ENCODE results near the gene WSCD2. TPM values are rescaled to one million over a fixed set of nuclear protein-coding genes. Genes with fewer than 3 reads are reported as not detected.

WSCD2 gene
- total RNA-seq, 2 donors from 2014 or later, result not detected

- Mint-ChIP-seq H3K9me3 (no peaks in the 10 kb centered on the region), H3K27ac (no peak overlapping the region), H3K36me3 (no peaks in the 10 kb centered on the region)
- no peak for DNase-seq (ENCODE audit: low spot score in 2 of 2)
- ATAC-seq, result no peak
These were observed 118.0 kb downstream of the WSCD2 start for GRCh38 chr12:108247130-108247529.

- H3K9me3 Mint-ChIP-seq, result no peaks in the 10 kb centered on the region
- H3K27ac Mint-ChIP-seq, result no peak overlapping the region
- no peak for ATAC-seq
- no peaks in the 10 kb centered on the region for H3K36me3 Mint-ChIP-seq
- DNase-seq (ENCODE audit: low spot score in 2 of 2), result no peak
These were observed 118.9 kb downstream of the WSCD2 start for GRCh38 chr12:108248011-108248410.

DNA sequence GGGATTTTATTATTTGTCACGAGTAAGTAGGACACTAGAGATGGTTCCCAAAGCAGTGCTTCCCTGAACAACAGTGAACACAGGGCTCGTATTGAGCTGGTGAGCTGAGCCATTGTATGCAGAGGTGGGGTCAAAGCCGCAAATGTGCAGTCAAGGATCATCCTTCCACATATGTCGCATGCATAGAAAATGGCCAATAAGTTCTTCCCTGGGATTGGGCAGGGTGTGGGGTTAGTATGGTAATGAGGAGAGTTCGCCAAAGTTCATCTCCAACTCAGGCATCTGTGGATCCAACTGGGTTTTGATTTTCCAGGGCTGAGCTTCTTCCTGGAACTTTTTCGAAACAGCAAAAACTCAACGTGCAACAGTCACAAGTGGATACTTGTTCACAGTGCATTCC is 123.4 kb downstream of the WSCD2 start:
- Mint-ChIP-seq H3K27ac (no peak overlapping the region), H3K9me3 (no peaks in the 10 kb centered on the region), H3K36me3 (no peaks in the 10 kb centered on the region)
- ATAC-seq, result no peak
- DNase-seq (ENCODE audit: low spot score in 2 of 2), result no peak

GRCh38 chr12:108253540-108253939 is 124.5 kb downstream of the WSCD2 start:
- Mint-ChIP-seq H3K9me3 (no peaks in the 10 kb centered on the region), H3K27ac (no peak overlapping the region), H3K36me3 (no peaks in the 10 kb centered on the region)
- ATAC-seq (no peak), DNase-seq (ENCODE audit: low spot score in 2 of 2) (no peak)

GRCh38 chr12:108254030-108254429 is 124.9 kb downstream of the WSCD2 start:
- H3K27ac Mint-ChIP-seq, result no peak overlapping the region
- peaks cover 0 to under 1% of the 10 kb centered on the region in 2 donors for H3K9me3 Mint-ChIP-seq
- H3K36me3 Mint-ChIP-seq, result peaks cover 0 to 1% of the 10 kb centered on the region in 2 donors
- ATAC-seq (no peak), DNase-seq (ENCODE audit: low spot score in 2 of 2) (no peak)

- Mint-ChIP-seq H3K36me3 (peaks cover 0 to 6% of the 10 kb centered on the region in 2 donors), H3K27ac (no peak overlapping the region), H3K9me3 (peaks cover 5% of the 10 kb centered on the region in 2 donors)
- ATAC-seq (no peak), DNase-seq (ENCODE audit: low spot score in 2 of 2) (no peak)
These were observed 125.6 kb downstream of the WSCD2 start for GRCh38 chr12:108254517-108255251.

GRCh38 chr12:108255252-108255602 is 126.1 kb downstream of the WSCD2 start:
- no peak overlapping the region for H3K27ac Mint-ChIP-seq
- DNase-seq (ENCODE audit: low spot score in 2 of 2) (no peak), ATAC-seq (no peak)
- peaks cover 0 to 6% of the 10 kb centered on the region in 2 donors for H3K36me3 Mint-ChIP-seq
- peaks cover 5 to 7% of the 10 kb centered on the region in 2 donors for H3K9me3 Mint-ChIP-seq

DNA sequence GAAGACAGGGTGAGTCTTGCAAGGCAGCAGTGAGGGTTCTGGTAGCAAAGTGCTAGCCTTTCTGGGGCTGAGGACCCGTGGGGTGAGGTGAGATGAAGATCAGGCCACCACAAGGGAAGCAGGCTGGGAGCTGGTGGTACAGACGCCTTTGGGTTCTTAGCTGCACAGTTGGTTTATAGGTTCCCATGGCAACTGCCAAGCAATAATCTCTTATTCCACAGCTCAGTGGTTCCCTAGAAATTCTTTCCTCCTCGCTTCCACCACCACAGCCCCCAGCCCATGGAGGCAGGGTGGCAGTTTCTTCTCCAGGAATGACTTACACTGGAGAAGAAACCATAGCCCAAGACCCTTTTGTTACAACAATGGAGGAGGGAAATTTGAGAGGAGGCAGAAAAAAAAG is 127.9 kb downstream of the WSCD2 start:
- DNase-seq (ENCODE audit: low spot score in 2 of 2) (no peak), ATAC-seq (no peak)
- Mint-ChIP-seq H3K36me3 (peaks cover 6 to 12% of the 10 kb centered on the region in 2 donors), H3K27ac (no peak overlapping the region), H3K9me3 (peaks cover 11 to 17% of the 10 kb centered on the region in 2 donors)

GRCh38 chr12:108257610-108258106 is 128.6 kb downstream of the WSCD2 start:
- Mint-ChIP-seq H3K27ac (no peak overlapping the region), H3K9me3 (peaks cover 11 to 20% of the 10 kb centered on the region in 2 donors), H3K36me3 (peaks cover 6 to 12% of the 10 kb centered on the region in 2 donors)
- no peak for DNase-seq (ENCODE audit: low spot score in 2 of 2)
- no peak for ATAC-seq

DNA sequence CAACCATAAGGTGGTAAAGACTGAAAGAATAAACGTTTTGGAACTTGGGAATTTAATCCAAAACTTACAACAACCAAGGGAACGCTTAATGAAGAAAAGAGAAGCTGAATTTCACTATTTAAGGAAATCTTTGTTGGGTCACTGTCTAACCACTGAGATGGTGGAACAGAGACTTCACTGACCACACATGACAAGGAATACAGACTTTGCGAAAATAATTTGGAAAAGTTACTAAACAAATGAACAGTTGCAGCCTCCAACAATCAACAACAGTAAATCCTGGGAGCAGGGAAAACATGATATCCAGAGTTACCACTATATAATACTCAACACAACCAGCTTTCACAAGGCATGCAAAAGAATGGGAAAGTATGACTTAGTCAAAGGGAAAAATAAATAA is 131.0 kb downstream of the WSCD2 start:
- DNase-seq (ENCODE audit: low spot score in 2 of 2), result no peak
- ATAC-seq, result no peak
- Mint-ChIP-seq H3K9me3 (peaks cover 11 to 31% of the 10 kb centered on the region in 2 donors), H3K27ac (no peak overlapping the region), H3K36me3 (peaks cover 6 to 12% of the 10 kb centered on the region in 2 donors)

GRCh38 chr12:108260969-108261368 is 131.9 kb downstream of the WSCD2 start:
- ATAC-seq (no peak), DNase-seq (ENCODE audit: low spot score in 2 of 2) (no peak)
- Mint-ChIP-seq H3K36me3 (peaks cover 6 to 12% of the 10 kb centered on the region in 2 donors), H3K9me3 (peaks cover 11 to 33% of the 10 kb centered on the region in 2 donors), H3K27ac (no peak overlapping the region)

DNA sequence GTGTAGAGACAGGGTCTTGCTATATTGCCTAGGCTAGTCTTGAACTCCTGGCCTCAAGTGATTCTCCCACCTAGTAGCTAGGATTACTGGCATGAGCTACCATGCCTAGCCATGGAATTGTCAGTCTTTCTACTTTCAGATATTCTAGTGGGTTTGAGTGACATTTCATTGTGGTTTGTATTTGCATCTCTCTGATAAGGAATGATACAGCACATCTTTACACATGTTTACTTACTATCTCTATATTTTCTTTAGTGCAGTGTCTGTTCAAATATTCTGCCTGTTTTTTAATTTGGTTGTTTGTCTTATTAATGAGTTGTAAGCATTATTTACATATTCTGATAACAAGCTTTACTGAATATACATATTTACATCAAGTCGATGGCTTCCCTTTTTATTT is 136.4 kb downstream of the WSCD2 start:
- ATAC-seq (no peak), DNase-seq (ENCODE audit: low spot score in 2 of 2) (no peak)
- Mint-ChIP-seq H3K9me3 (peaks cover 5 to 26% of the 10 kb centered on the region in 2 donors), H3K36me3 (peaks cover 4% of the 10 kb centered on the region in 2 donors), H3K27ac (no peak overlapping the region)

DNA sequence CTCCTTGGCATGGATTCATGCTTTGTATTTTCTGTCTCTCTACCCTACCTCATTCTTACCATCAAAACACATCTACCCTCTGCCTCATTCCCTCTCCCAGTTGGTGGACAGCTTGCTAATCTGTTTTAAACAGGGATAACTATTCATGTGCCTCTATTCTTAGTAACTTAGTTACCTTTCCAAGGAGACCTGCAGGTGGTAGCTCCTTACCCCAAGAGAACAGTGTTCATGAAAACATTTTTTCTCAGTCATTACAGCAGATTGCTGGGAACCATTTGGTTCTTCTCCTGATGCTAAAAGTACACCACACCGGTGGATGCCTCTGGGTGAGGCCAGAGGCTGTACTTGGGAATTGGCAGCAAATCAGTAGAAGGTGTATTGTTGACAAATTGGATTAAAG is 137.0 kb downstream of the WSCD2 start:
- Mint-ChIP-seq H3K36me3 (no peaks in the 10 kb centered on the region), H3K9me3 (peaks cover 0 to 20% of the 10 kb centered on the region in 2 donors), H3K27ac (no peak overlapping the region)
- DNase-seq (ENCODE audit: low spot score in 2 of 2), result no peak
- no peak for ATAC-seq

GRCh38 chr12:108267450-108267849 is 138.4 kb downstream of the WSCD2 start:
- DNase-seq (ENCODE audit: low spot score in 2 of 2) (no peak), ATAC-seq (no peak)
- Mint-ChIP-seq H3K27ac (no peak overlapping the region), H3K9me3 (peaks cover 0 to 18% of the 10 kb centered on the region in 2 donors), H3K36me3 (no peaks in the 10 kb centered on the region)

DNA sequence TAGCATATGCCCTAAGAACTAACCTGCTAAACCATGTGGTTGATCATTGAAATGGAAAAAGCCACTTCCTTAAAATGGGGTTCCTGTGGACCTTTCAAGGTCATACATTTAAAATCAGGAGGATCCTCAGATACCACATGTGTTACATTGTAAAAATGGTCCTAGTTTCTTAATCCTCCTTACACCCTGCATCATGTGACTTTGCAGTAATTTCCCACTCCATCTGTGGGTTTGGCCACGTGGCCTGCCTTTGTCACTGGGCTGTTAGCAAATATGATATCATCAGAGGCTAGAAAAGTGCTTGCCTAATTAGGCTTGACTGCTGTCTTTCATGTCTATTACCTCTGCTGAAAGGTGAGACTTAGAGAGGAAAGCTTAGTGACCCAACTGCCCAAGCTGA is 139.3 kb downstream of the WSCD2 start:
- Mint-ChIP-seq H3K27ac (no peak overlapping the region), H3K36me3 (no peaks in the 10 kb centered on the region), H3K9me3 (peaks cover 0 to 12% of the 10 kb centered on the region in 2 donors)
- ATAC-seq (no peak), DNase-seq (ENCODE audit: low spot score in 2 of 2) (no peak)

DNA sequence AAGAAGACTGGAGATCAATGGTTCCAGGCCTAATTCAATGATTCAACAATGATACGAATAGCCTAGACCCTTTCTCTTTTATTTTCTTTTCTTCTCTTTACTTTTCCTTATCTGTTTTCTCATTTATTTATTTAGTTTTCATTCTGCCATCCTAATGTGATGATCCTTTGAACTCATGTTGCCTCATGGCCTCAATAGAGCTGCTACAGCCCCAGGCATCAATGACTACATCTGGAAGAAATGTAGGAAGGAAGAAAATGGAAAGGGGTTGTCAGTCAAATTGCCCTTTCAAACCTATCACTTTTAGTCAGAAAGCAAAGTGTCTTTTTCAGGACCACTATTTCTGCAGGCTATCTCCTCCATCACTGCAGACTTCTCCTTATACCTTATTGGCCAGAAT is 140.1 kb downstream of the WSCD2 start:
- Mint-ChIP-seq H3K27ac (no peak overlapping the region), H3K9me3 (peaks cover 0 to 10% of the 10 kb centered on the region in 2 donors), H3K36me3 (no peaks in the 10 kb centered on the region)
- DNase-seq (ENCODE audit: low spot score in 2 of 2), result no peak
- no peak for ATAC-seq

DNA sequence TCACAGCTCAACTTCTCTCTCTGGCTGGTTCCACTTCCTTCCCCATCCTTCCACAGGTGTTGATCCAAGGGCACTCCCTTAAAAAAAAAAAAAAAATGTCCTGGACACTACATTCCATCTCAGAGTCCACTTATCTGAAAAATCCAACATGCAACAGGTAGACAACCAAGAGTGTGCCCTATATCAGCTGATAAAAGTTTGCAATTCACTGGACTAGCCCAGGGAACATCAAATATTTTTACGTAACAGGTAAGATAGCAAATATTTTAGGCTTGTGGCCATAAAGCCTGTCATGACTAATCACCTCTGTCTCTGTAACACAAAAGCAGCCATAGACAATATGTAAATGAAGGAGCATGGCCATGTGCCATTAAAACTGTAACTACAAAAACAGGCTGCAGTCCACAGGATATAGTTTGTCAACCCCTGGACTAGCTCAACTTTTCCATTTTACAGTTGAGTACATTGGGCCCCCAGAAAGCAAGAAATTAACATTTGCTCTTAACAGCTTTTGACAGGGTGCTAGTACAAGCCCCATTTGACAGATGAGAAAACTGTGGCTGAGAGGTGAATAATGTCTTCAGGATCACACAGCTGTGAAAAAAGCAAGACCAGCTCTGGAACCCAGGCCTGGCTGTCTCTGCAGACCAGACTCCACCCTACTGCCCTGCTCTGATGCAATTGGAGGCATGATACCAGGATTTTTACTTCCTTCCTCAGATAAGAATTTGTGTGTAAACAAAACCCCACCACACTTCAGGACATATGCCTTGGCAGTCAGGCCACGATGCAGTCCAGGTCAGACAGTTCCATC is 141.2 kb downstream of the WSCD2 start:
- ATAC-seq (no peak), DNase-seq (ENCODE audit: low spot score in 2 of 2) (no peak)
- Mint-ChIP-seq H3K9me3 (peaks cover 0 to 5% of the 10 kb centered on the region in 2 donors), H3K36me3 (no peaks in the 10 kb centered on the region), H3K27ac (no peak overlapping the region)

DNA sequence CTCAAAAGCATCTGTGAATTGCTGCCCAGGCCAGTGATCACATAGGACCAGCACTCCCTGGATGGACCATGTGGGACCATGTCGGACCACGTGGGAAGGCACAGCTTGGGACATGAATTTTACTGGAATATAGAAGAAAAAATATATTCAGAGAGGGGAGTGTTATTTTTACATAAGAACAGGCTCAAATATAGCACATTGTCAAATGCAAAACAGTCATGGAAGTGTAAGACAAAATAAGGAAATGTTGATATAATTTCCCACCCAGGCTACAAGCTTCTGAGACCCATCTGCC is 141.7 kb downstream of the WSCD2 start:
- Mint-ChIP-seq H3K27ac (no peak overlapping the region), H3K36me3 (no peaks in the 10 kb centered on the region), H3K9me3 (peaks cover 0 to 5% of the 10 kb centered on the region in 2 donors)
- DNase-seq (ENCODE audit: low spot score in 2 of 2), result no peak
- no peak for ATAC-seq

All from activated naive CD4-positive, alpha-beta T cell treated with anti-CD3 and anti-CD28 coated beads, Interleukin-2, amount 50 U/mL, for 72 hours (primary cell).